Measurements from ENCODE around the gene USP36. TPM values are rescaled to one million over a fixed set of nuclear protein-coding genes. Genes with fewer than 3 reads are reported as not detected.
"Not testable (repeated sequence)": the region's sequence is repeated elsewhere in the genome, so short reads cannot be mapped to it uniquely, and the experiment has no call there.

Gene USP36
- total RNA-seq, 1 donor from 2014 or later, result 36.4 TPM

GRCh38 chr17:78870621-78871020 is 30.0 kb upstream of the USP36 start:
- TF ChIP-seq CTCF (conservative IDR thresholded peaks at IDR 0.05; ENCODE audit: low read depth, low read length), result no peak
- H3K4me3 ChIP-seq (ENCODE audit: low read depth, low read length), result no peak overlapping the region
- DNase-seq (ENCODE audit: low read depth), result no peak

GRCh38 chr17:78868391-78868790 is 27.8 kb upstream of the USP36 start:
- TF ChIP-seq CTCF (conservative IDR thresholded peaks at IDR 0.05; ENCODE audit: low read depth, low read length), result no peak
- no peak for DNase-seq (ENCODE audit: low read depth)
- H3K4me3 ChIP-seq (ENCODE audit: low read depth, low read length), result no peak overlapping the region

DNA sequence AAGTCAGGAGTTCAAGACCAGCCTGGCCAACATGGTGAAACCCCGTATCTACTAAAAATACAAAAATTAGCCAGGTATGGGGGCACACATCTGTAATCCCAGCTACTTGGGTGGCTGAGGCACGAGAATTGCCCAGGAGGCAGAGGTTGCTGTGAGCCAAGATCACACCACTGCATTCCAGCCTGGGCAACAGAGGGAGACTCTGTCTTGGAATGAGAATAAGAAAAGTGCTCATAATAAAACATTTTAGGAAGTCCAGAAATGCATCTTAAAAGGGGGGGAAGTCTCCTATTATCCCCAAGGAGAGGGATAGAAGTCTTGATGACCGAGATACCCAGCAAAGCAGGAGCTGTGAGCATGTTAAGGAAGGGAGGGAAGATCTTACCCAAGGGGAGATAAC is 26.4 kb upstream of the USP36 start:
- H3K4me3 ChIP-seq (ENCODE audit: low read depth, low read length); DNase-seq (ENCODE audit: low read depth): not testable (repeated sequence)

- DNase-seq (ENCODE audit: low read depth), result no peak
- TF ChIP-seq CTCF (conservative IDR thresholded peaks at IDR 0.05; ENCODE audit: low read depth, low read length), result peak; percentile 91
- H3K4me3 ChIP-seq (ENCODE audit: low read depth, low read length), result no peak overlapping the region
Measured at GRCh38 chr17:78865682-78866390, 25.2 kb upstream of the USP36 start.

DNA sequence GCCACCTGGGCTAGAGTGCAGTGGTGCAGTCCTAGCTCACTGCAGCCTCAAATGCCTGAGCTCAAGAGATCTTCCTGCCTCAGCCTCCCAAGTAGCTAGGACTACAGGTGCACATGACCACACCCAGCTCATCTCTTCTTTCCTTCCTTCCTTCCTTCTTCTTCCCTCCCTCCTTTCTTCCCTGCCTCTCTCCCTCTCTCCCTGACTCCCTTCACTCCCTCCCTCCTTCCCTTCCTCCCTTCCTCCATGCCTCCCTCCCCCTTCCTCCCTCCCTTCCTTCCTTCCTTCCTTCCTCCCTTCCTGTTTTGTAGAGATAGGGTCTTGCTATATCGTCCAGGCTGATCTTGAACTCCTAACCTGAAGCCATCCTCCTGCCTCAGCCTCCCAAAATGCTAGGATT is 23.5 kb upstream of the USP36 start:
- TF ChIP-seq CTCF (conservative IDR thresholded peaks at IDR 0.05; ENCODE audit: low read depth, low read length), result no peak
- DNase-seq (ENCODE audit: low read depth), result no peak
- no peak overlapping the region for H3K4me3 ChIP-seq (ENCODE audit: low read depth, low read length)

DNA sequence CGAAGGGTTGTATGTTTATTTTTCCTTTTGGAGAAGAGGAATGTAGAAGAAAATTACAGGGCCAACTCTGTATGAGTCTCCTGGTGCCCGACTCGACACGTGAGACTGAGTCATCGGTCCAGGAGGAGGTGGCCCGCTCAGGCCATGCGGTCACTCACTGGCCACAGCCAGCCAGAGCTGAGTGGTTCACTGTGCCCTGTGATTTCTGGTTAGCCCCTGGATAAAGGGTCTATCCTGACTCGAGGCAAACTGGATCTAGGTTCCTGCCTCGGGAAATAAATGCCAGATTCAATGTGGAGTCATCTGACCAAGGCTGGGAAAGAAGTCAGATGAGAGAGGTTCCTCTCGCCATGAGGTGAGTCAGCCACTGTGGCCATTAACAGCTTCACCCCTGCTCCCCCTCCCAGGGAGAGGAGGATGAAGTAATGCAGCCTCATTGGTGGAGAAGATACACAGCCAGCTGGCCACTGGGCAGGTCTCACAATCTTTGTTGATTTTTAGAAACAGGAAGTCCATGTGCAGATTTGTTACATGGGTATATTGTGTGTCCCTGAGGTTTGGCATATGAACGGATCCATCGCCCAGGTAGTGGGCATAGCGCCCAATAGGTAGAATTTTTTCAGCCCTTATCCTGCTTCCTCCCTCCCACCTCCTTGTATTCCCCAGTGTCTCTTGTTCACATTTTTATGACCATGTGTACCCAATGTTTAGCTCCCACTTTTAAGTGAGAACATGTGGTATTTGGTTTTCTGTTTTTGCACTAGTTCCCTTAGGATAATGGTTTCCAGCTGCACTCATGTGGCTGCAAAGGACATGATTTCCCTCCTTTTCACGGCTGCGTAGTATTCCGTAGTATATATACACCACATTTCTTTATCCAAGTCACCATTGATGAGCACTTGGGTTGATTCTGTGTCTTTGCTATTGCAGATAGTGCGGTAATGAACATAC is 21.7 kb upstream of the USP36 start:
- TF ChIP-seq CTCF (conservative IDR thresholded peaks at IDR 0.05; ENCODE audit: low read depth, low read length), result no peak
- H3K4me3 ChIP-seq (ENCODE audit: low read depth, low read length), result peak overlapping the region; percentile 3
- peak; percentile 90 for DNase-seq (ENCODE audit: low read depth)

DNA sequence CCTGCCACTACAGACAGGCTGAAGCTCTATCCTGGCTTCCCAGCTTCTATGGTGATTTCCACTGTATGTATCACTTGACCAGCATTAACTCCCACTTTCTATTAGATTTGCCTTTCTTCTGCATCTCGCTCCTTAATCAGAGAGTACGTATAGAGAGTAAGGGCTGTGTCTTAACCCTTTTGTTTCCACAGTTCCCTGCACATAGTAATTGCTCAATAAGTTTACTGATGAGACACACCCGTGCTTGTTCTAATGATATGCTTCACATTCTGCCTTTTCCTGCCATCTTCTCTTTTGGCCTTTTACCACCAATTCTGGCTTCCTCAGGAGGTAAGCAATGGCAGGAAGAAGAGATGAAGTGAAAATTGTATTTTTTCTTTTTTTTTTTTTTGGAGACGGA is 20.6 kb upstream of the USP36 start:
- DNase-seq (ENCODE audit: low read depth), result no peak
- H3K4me3 ChIP-seq (ENCODE audit: low read depth, low read length), result no peak overlapping the region
- TF ChIP-seq CTCF (conservative IDR thresholded peaks at IDR 0.05; ENCODE audit: low read depth, low read length), result no peak

All from epithelial cell of proximal tubule (primary cell).